Keratinocyte (primary cell): ENCODE measurements around the gene ASH1L. TPM values are rescaled to one million over a fixed set of nuclear protein-coding genes. Genes with fewer than 3 reads are reported as not detected.
A peak's percentile ranks its signal among the peaks of the same experiment; 100 is the strongest.

Experiments used
- DNase-seq: peaks from one replicate; pipeline ENCODE4 v3.0.0-alpha.2; 2011; ENCODE audit warnings: low read depth, missing footprints, low spot score
- FAIRE-seq: peaks from 2 replicates; lab custom pipeline; 2011; peaks lifted over from hg19 to GRCh38; lab: Jason Lieb, UNC
- H2AFZ ChIP-seq: 2 replicates; pipeline ENCODE4 v1.6.0; 2012; ENCODE audit warnings: low read length, control low read depth, inconsistent platforms; ENCODE audit not compliant: control insufficient read depth
- H3K27ac ChIP-seq: 2 replicates; pipeline ENCODE4 v1.5.1; 2011; ENCODE audit warnings: low read length; ENCODE audit not compliant: control insufficient read depth, insufficient read depth
- H3K27me3 ChIP-seq: 3 replicates; pipeline ENCODE4 v1.6.0; 2011; ENCODE audit warnings: low read length; ENCODE audit not compliant: control insufficient read depth, insufficient read depth; ENCODE audit errors: extremely low read depth
- H3K36me3 ChIP-seq, 2 experiments: 2 replicates in 1 of 2; 3 replicates in 1 of 2; pipeline ENCODE4 v1.5.1; 2011; ENCODE audit warnings: low read length in 2 of 2, mild to moderate bottlenecking in 1 of 2; ENCODE audit not compliant: control insufficient read depth in 2 of 2, insufficient read depth in 2 of 2; ENCODE audit errors: extremely low read depth in 1 of 2
- H3K4me1 ChIP-seq: 3 replicates; pipeline ENCODE4 v1.5.1; 2011; ENCODE audit warnings: low read length; ENCODE audit not compliant: control insufficient read depth, insufficient read depth; ENCODE audit errors: extremely low read depth
- H3K4me2 ChIP-seq: 3 replicates; pipeline ENCODE4 v1.6.0; 2011; ENCODE audit warnings: low read depth, low read length; ENCODE audit not compliant: control insufficient read depth, insufficient read depth; ENCODE audit errors: extremely low read depth
- H3K4me3 ChIP-seq, 3 experiments: fragments of 200-600 bp in 1 of 3; sonication (generic) in 1 of 3; 2 replicates in 2 of 3; 3 replicates in 1 of 3; pipeline ENCODE4 v1.5.1; 2011 to 2016; ENCODE audit warnings: low read length in 3 of 3, mild to moderate bottlenecking in 3 of 3, control low read depth in 2 of 3, inconsistent platforms in 1 of 3, low read depth in 1 of 3, mixed read lengths in 1 of 3, mixed run types in 1 of 3, moderate library complexity in 1 of 3; ENCODE audit not compliant: control insufficient read depth in 2 of 3, insufficient read depth in 2 of 3; ENCODE audit errors: extremely low read depth in 1 of 3
- H3K79me2 ChIP-seq: 2 replicates; pipeline ENCODE4 v1.6.0; 2012; ENCODE audit warnings: low read length; ENCODE audit not compliant: control insufficient read depth, insufficient read depth
- H3K9ac ChIP-seq: 3 replicates; pipeline ENCODE4 v1.6.0; 2011; ENCODE audit warnings: low read length; ENCODE audit not compliant: control insufficient read depth, insufficient read depth; ENCODE audit errors: extremely low read depth
- H3K9me1 ChIP-seq: 3 replicates; pipeline ENCODE4 v1.6.0; 2011; ENCODE audit warnings: low read length; ENCODE audit not compliant: control insufficient read depth, insufficient read depth; ENCODE audit errors: extremely low read depth
- H3K9me3 ChIP-seq: 2 replicates; pipeline ENCODE4 v1.5.1; 2012; ENCODE audit warnings: low read depth, low read length; ENCODE audit not compliant: control insufficient read depth
- H4K20me1 ChIP-seq: 3 replicates; pipeline ENCODE4 v1.6.0; 2011; ENCODE audit warnings: low read length; ENCODE audit not compliant: control insufficient read depth, insufficient read depth; ENCODE audit errors: extremely low read depth
- CTCF ChIP-seq, 3 experiments: IDR thresholded peaks in 1 of 3; conservative IDR thresholded peaks in 1 of 3; optimal IDR thresholded peaks in 1 of 3; 2 replicates in 2 of 3; 3 replicates in 1 of 3; pipeline versions ENCODE3 to v1.5.1; 2011; ENCODE audit warnings: low read length in 3 of 3, mild to moderate bottlenecking in 3 of 3, moderate library complexity in 2 of 3, control low read depth in 1 of 3, inconsistent platforms in 1 of 3; ENCODE audit not compliant: insufficient read depth in 2 of 3; ENCODE audit errors: extremely low read depth in 1 of 3
- EZH2 ChIP-seq: IDR thresholded peaks from one replicate; pipeline ENCODE4 v1.6.1; 2012; ENCODE audit warnings: inconsistent platforms, mild to moderate bottlenecking, low read length, moderate library complexity
- dilution Hi-C: fragments of 300-500 bp; cut with MboI; formaldehyde crosslinking; loops from one replicate; pipeline ENCODE4 v1.7.0; 2020; ENCODE audit warnings: low sequenced_read_pairs; ENCODE audit not compliant: extremely low pct_ligation_motif_present
- polyA plus RNA-seq, 5 experiments: library from polyadenylated mRNA; depleted of rRNA in 3 of 5; stranded (reverse) in 3 of 5; stranded (forward) in 1 of 5; unstranded in 1 of 5; fragments of >200 nt; gene quantifications; 1 replicate in 1 of 5; 2 replicates in 3 of 5; 3 replicates in 1 of 5; pipeline versions ENCODE4 v1.2.1 to v1.2.3, GENCODE V29; 2011 to 2012; ENCODE audit warnings: missing spikeins in 2 of 5, low read depth in 1 of 5, low replicate concordance in 1 of 5

ASH1L gene
- polyA plus RNA-seq, 1 donor (not counting 4 experiments of a cell fraction or from before 2014, with no cell fraction given), result 13.8 TPM

GRCh38 chr1:155322953-155323728 lies 239.5 kb downstream of the ASH1L start:
- H2AFZ ChIP-seq, result peak overlapping the region; percentile 30
- peak overlapping the region; percentile 78 to 90 (median 82) for H3K4me3 ChIP-seq
- H3K27ac ChIP-seq, result no peak overlapping the region
- H3K79me2 ChIP-seq, result peaks cover 16% of the 10 kb centered on the region
- H3K9me1 ChIP-seq, result no peaks in the 10 kb centered on the region
- FAIRE-seq (no peak), DNase-seq (peak; percentile 71)
- H3K36me3 ChIP-seq, result peaks cover 30 to 43% of the 10 kb centered on the region in 2 experiments
- H3K27me3 ChIP-seq, result no peaks in the 10 kb centered on the region
- TF ChIP-seq EZH2, result no peak
- TF ChIP-seq CTCF (optimal IDR thresholded peaks at IDR 0.05 in 1 of 3, IDR thresholded peaks at IDR 0.05 in 1 of 3, conservative IDR thresholded peaks at IDR 0.05 in 1 of 3; ENCODE audit: extremely low read depth in 1 of 3, insufficient read depth in 2 of 3, low read length in 3 of 3), result peak; percentile 65 to 94 (median 81)
- peak overlapping the region; percentile 82 for H3K9ac ChIP-seq
- no peaks in the 10 kb centered on the region for H3K9me3 ChIP-seq
- dilution Hi-C loops, result no loop called here
- peaks cover 20% of the 10 kb centered on the region for H4K20me1 ChIP-seq
- peak overlapping the region; percentile 96 for H3K4me2 ChIP-seq
- peaks cover 17% of the 10 kb centered on the region for H3K4me1 ChIP-seq

- H3K4me1 ChIP-seq, result peaks cover 17% of the 10 kb centered on the region
- FAIRE-seq (no peak), DNase-seq (no peak)
- H3K9me3 ChIP-seq, result no peaks in the 10 kb centered on the region
- peaks cover 23% of the 10 kb centered on the region for H4K20me1 ChIP-seq
- dilution Hi-C loops, result no loop called here
- H3K9me1 ChIP-seq, result no peaks in the 10 kb centered on the region
- H3K27me3 ChIP-seq, result no peaks in the 10 kb centered on the region
- H3K4me2 ChIP-seq, result peak overlapping the region; percentile 96
- no peak overlapping the region for H3K27ac ChIP-seq
- H3K4me3 ChIP-seq, result peak overlapping the region; percentile 57 to 82 (median 78)
- H3K79me2 ChIP-seq, result peaks cover 16% of the 10 kb centered on the region
- H3K9ac ChIP-seq, result no peak overlapping the region
- no peak overlapping the region for H2AFZ ChIP-seq
- H3K36me3 ChIP-seq, result peaks cover 29 to 43% of the 10 kb centered on the region in 2 experiments
- TF ChIP-seq EZH2 (no peak), CTCF (optimal IDR thresholded peaks at IDR 0.05 in 1 of 3, IDR thresholded peaks at IDR 0.05 in 1 of 3, conservative IDR thresholded peaks at IDR 0.05 in 1 of 3; ENCODE audit: extremely low read depth in 1 of 3, insufficient read depth in 2 of 3, low read length in 3 of 3) (no peak)
Measured at GRCh38 chr1:155322571-155322952, 240.0 kb downstream of the ASH1L start.
